Mesodermal cell (in vitro differentiated cells): ENCODE data around the gene CYP2U1.

Experiments used
- H3K27ac ChIP-seq: 2 replicates; pipeline ENCODE4 v1.7.0; 2013; ENCODE audit warnings: mild to moderate bottlenecking, low read depth, low read length, moderate library complexity; ENCODE audit not compliant: severe bottlenecking
- H3K36me3 ChIP-seq: 2 replicates; pipeline ENCODE4 v1.7.1; 2013; ENCODE audit warnings: mild to moderate bottlenecking, low read length, moderate library complexity; ENCODE audit not compliant: control insufficient read depth, insufficient read depth
- H3K4me1 ChIP-seq: one replicate; pipeline ENCODE4 v1.7.1; 2013; ENCODE audit warnings: mild to moderate bottlenecking, low read length; ENCODE audit not compliant: insufficient read depth, control insufficient read depth, poor library complexity, severe bottlenecking
- H3K4me3 ChIP-seq: 2 replicates; pipeline ENCODE4 v1.7.0; 2013; ENCODE audit warnings: low read length, control low read depth, mild to moderate bottlenecking; ENCODE audit not compliant: insufficient read depth, poor library complexity, severe bottlenecking; ENCODE audit errors: extremely low read depth
- H3K9me3 ChIP-seq: 2 replicates; pipeline ENCODE4 v1.7.1; 2013; ENCODE audit warnings: mild to moderate bottlenecking, low read length, moderate library complexity; ENCODE audit not compliant: control insufficient read depth
- WGBS, 2 experiments: methylation state at CpG; one replicate each; pipeline ENCODE4 v1.1.5; 2013; ENCODE audit warnings: missing lambda C conversion rate in 2 of 2; ENCODE audit not compliant: insufficient coverage in 2 of 2; 5-methylcytosine and 5-hydroxymethylcytosine counted together

CYP2U1 gene

GRCh38 chr4:107987916-107988762 is 56.8 kb downstream of the CYP2U1 start:
- Histone ChIP-seq H3K4me1 (no peaks in the 10 kb centered on the region), H3K27ac (no peak overlapping the region), H3K36me3 (no peaks in the 10 kb centered on the region), H3K9me3 (no peaks in the 10 kb centered on the region), H3K4me3 (no peak overlapping the region)
- 92 to 94% methylated on average over 6 of the region's 10 CpGs for WGBS, 2 experiments

DNA sequence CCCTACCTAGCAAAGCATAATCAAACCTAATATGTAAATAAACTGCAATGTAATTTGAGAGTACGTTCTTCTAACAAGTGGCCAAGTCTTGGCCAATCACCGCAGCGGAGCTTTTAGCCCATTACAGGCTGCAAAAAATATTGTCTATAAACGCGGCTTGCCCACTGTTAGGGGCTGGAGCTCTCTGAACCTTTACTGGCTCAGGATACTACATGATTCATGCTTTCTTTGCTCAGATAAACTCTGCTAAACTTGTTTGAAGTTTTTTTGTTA is 57.4 kb downstream of the CYP2U1 start:
- H3K4me3 ChIP-seq: no peak overlapping the region
- H3K36me3 ChIP-seq: no peaks in the 10 kb centered on the region
- H3K9me3 ChIP-seq: no peaks in the 10 kb centered on the region
- no peak overlapping the region for H3K27ac ChIP-seq
- no peaks in the 10 kb centered on the region for H3K4me1 ChIP-seq
- 82 to 92% methylated on average over 5 of the region's 5 CpGs for WGBS, 2 experiments

GRCh38 chr4:107989162-107989536 is 57.8 kb downstream of the CYP2U1 start:
- Histone ChIP-seq H3K36me3 (no peaks in the 10 kb centered on the region), H3K4me1 (no peaks in the 10 kb centered on the region), H3K4me3 (peak overlapping the region; percentile 75), H3K9me3 (no peaks in the 10 kb centered on the region), H3K27ac (peak overlapping the region; percentile 30)
- 42 to 56% methylated on average over 8 of the region's 8 CpGs for WGBS, 2 experiments

DNA sequence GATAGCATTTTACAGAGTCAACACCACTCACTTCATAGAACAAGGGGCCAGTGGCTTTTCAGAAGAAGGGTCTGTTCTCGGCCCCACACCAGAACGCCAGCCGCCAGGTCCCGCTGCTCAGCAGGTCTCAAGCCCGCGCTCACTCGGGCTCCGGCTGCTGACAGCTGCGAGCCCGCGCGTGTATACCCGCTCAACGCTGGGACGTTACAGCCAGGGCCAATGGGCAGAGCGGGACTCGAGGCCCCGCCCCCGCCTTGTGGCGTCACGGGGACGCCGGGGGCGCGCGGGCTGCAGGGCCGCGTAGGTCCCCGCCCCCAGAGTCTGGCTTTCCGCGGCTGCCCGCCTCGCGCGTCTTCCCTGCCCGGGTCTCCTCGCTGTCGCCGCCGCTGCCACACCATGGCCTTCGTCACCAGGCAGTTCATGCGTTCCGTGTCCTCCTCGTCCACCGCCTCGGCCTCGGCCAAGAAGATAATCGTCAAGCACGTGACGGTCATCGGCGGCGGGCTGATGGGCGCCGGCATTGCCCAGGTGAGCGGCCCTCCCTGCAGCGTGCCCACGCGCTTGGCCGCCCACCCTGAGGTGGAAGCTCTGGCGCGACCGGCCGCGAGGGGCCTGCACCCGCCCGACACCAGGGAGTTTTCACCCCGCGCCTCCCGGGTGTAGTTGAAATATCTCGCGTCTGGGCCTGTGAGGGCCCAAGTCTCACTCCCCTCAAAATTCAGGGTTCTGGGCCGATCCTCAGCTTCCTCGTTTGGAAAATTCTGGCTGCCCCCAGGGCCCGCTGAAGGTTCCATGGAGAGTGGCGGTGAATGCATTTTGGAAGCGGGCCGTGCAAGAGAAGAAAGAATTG is 58.4 kb downstream of the CYP2U1 start, which contains the start of gene HADH:
Gene HADH (plus strand): TSS at position 353 of the 850 bp plus-strand sequence. CDS start 44 bp downstream, at position 397.
- no peaks in the 10 kb centered on the region for H3K9me3 ChIP-seq
- H3K36me3 ChIP-seq: no peaks in the 10 kb centered on the region
- WGBS, 2 experiments: 0% methylated on average over 52 to 60 of the region's 78 CpGs
- no peaks in the 10 kb centered on the region for H3K4me1 ChIP-seq
- peak within 1 kb of the TSS; percentile 48 for H3K27ac ChIP-seq
- peak within 1 kb of the TSS; percentile 75 for H3K4me3 ChIP-seq

GRCh38 chr4:107991945-107992630 is 60.7 kb downstream of the CYP2U1 start:
- WGBS, 2 experiments: 93 to 100% methylated on average over 3 of the region's 3 CpGs
- Histone ChIP-seq H3K36me3 (peaks cover 8% of the 10 kb centered on the region), H3K4me3 (no peak overlapping the region), H3K4me1 (peaks cover 4% of the 10 kb centered on the region), H3K9me3 (no peaks in the 10 kb centered on the region), H3K27ac (no peak overlapping the region)

DNA sequence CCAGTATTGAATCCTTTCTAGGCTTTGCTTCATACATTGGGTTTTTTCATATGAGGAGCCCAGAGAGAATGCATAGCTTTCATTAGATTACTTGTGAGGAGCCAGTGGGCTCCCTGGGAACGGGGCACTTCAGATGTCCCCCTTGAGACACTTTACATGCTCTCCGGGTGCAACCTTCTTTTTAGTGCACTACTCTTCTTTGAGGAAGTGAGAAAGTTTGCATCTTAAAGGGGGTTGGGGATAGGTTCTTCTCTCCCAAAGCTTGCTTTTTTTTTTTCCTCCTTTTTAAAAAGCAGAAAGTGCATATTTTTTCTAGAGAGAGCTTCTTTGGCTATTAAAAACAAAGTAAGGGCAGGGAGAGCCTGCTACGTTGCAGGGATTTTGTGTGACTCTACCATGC is 62.6 kb downstream of the CYP2U1 start:
- WGBS, 2 experiments: 86 to 88% methylated on average over 1 of the region's 3 CpGs
- H3K36me3 ChIP-seq: peaks cover 8% of the 10 kb centered on the region
- no peak overlapping the region for H3K27ac ChIP-seq
- no peak overlapping the region for H3K4me3 ChIP-seq
- H3K9me3 ChIP-seq: no peaks in the 10 kb centered on the region
- H3K4me1 ChIP-seq: peaks cover 13% of the 10 kb centered on the region

GRCh38 chr4:107994894-107995293 is 63.5 kb downstream of the CYP2U1 start:
- H3K36me3 ChIP-seq: peaks cover 8% of the 10 kb centered on the region
- no peaks in the 10 kb centered on the region for H3K9me3 ChIP-seq
- peaks cover 13% of the 10 kb centered on the region for H3K4me1 ChIP-seq
- H3K27ac ChIP-seq: no peak overlapping the region
- no peak overlapping the region for H3K4me3 ChIP-seq

DNA sequence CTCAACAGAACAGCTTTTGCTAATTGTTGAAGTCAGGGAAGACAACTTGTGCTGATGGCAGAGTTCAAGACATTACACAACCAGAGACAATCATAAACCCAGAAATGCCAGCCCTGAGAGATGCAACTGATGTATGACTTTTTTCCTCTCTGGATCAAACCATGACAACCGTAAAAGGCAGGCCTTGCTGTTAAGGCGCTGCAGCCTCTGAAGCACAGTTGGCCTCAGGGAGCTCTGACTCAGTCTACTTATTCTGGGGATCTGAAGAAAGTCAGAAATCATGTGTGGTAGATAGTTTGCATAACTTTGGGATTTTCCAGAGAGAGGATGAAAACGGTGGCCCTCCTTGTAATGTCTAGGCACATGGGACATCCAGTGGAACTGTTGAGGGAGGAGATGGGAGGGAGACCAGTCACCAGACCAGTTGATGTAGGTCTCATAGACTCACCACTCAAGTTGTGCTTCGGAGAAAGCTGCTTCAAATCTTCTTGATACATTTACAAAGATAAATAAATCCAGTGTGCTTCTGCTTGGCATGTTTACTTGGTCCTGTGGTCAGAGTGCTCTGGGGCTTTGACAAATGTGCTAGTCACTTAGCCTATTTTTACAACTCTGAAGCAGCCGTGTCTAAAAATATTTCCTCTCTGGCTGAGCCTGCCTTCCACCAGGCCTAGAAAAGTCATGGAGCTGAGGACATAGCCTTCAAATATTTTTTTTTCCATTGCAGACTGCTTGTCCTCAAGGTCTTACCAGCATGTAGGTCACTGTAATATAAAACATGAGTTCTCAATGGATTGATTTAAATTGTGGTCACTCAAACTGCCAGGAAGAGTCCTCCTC is 65.8 kb downstream of the CYP2U1 start:
- H3K4me1 ChIP-seq: peaks cover 13% of the 10 kb centered on the region
- H3K9me3 ChIP-seq: no peaks in the 10 kb centered on the region
- peaks cover 14% of the 10 kb centered on the region for H3K36me3 ChIP-seq
- H3K27ac ChIP-seq: peak overlapping the region; percentile 57
- no peak overlapping the region for H3K4me3 ChIP-seq
- 85 to 92% methylated on average over 4 of the region's 5 CpGs for WGBS, 2 experiments

DNA sequence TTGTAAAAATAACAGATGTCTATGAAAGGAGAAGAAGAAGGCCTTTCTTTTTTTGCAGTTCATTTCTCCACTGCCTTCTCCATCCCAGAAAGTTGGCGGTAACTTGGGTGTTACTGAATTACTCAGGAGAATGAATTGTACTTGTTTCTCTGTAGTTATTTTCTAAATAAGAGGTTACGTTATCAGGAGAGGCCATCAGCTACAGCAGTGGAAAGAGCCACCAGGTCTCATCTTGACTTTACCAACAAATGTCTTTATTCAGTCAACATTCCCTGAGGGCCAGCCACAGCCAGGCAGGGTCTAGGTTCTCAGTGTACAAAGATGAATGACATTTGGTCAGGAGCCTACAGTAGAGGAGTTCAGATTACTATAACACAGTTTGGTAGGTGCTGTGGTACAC is 66.4 kb downstream of the CYP2U1 start:
- peaks cover 14% of the 10 kb centered on the region for H3K36me3 ChIP-seq
- no peaks in the 10 kb centered on the region for H3K9me3 ChIP-seq
- WGBS, 2 experiments: 80% methylated on average over 1 of the region's 2 CpGs; no CpG with 5 or more reads in 1 of the 2 experiments

GRCh38 chr4:107999932-108000539 is 68.7 kb downstream of the CYP2U1 start:
- Histone ChIP-seq H3K4me3 (no peak overlapping the region), H3K36me3 (peaks cover 14% of the 10 kb centered on the region), H3K27ac (no peak overlapping the region), H3K9me3 (no peaks in the 10 kb centered on the region), H3K4me1 (peaks cover 13% of the 10 kb centered on the region)
- whole genome bisulfite sequencing, 2 experiments: 100% methylated on average over 1 of the region's 2 CpGs

More for the DNA sequence above, 66.4 kb downstream of the CYP2U1 start:
- H3K4me1 ChIP-seq: peaks cover 13% of the 10 kb centered on the region
- no peak overlapping the region for H3K4me3 ChIP-seq
- peak overlapping the region; percentile 57 for H3K27ac ChIP-seq
